ENCODE measurements around the gene ABCF1. TPM values are rescaled to one million over a fixed set of nuclear protein-coding genes. Genes with fewer than 3 reads are reported as not detected.
A peak's percentile ranks its signal among the peaks of the same experiment; 100 is the strongest.

The ABCF1 gene
- total and polyA plus RNA-seq, 9 of the 15 experiments (the other 6 are each of a cell fraction or from before 2014, with no cell fraction given) = 41.6 to 193 (median 102) TPM

DNA sequence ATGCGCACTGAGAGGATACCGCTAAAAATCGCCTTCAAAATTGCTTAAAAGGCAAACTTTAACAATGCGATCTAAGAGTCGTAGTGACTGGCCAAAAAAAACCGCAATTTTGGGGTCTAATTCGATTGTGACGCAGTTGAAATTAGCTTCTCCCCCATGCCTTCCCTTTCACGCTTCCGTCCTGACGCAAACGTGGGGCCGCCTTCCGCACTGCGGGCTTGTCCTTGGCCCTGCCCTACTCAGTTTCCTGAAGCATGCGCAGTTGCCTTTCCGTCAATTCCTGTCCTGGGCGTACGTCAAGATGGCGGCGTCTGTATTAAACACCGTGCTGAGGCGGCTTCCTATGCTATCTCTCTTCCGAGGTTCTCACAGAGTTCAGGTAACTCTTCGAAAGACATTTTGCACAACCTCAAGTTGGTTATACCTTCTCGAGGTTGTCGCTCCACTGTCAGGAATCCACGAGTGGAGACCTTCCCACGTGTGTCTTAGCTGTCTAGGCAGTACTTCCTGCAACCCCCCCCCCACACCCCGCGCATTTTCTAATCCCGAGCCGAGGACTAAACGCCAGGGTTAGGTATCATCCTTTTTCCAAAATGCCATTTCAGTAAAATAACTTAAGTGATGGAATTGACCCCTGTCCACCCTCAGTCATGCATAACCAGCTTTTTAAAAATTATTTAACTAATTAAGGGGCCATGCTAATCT lies 46.5 kb downstream of the ABCF1 start, which contains the start of gene MRPS18B (continued):
- peak; percentile 94 to 97; a peak in 3 of 4 replicates for TF ChIP-seq SIN3A (IDR thresholded peaks at IDR 0.05; ENCODE audit: borderline replicate concordance in 2 of 2, control insufficient read depth in 1 of 2, low read depth in 2 of 2, low read length in 2 of 2)
- TF ChIP-seq, protein P1, sequence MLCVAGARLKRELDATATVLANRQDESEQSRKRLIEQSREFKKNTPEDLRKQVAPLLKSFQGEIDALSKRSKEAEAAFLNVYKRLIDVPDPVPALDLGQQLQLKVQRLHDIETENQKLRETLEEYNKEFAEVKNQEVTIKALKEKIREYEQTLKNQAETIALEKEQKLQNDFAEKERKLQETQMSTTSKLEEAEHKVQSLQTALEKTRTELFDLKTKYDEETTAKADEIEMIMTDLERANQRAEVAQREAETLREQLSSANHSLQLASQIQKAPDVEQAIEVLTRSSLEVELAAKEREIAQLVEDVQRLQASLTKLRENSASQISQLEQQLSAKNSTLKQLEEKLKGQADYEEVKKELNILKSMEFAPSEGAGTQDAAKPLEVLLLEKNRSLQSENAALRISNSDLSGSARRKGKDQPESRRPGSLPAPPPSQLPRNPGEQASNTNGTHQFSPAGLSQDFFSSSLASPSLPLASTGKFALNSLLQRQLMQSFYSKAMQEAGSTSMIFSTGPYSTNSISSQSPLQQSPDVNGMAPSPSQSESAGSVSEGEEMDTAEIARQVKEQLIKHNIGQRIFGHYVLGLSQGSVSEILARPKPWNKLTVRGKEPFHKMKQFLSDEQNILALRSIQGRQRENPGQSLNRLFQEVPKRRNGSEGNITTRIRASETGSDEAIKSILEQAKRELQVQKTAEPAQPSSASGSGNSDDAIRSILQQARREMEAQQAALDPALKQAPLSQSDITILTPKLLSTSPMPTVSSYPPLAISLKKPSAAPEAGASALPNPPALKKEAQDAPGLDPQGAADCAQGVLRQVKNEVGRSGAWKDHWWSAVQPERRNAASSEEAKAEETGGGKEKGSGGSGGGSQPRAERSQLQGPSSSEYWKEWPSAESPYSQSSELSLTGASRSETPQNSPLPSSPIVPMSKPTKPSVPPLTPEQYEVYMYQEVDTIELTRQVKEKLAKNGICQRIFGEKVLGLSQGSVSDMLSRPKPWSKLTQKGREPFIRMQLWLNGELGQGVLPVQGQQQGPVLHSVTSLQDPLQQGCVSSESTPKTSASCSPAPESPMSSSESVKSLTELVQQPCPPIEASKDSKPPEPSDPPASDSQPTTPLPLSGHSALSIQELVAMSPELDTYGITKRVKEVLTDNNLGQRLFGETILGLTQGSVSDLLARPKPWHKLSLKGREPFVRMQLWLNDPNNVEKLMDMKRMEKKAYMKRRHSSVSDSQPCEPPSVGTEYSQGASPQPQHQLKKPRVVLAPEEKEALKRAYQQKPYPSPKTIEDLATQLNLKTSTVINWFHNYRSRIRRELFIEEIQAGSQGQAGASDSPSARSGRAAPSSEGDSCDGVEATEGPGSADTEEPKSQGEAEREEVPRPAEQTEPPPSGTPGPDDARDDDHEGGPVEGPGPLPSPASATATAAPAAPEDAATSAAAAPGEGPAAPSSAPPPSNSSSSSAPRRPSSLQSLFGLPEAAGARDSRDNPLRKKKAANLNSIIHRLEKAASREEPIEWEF (CRISPR knock-in tag; IDR thresholded peaks at IDR 0.05) = no peak
- no peak for TF ChIP-seq DDX20 (tag; IDR thresholded peaks at IDR 0.05; ENCODE audit: low read depth)
- no peak for TF ChIP-seq SP2 (IDR thresholded peaks at IDR 0.05; ENCODE audit: extremely low read depth, low read depth, low read length, poor library complexity, severe bottlenecking)
- peak; percentile 71; the same call in 1 of the 2 replicates for TF ChIP-seq ZNF589 (CRISPR knock-in tag; IDR thresholded peaks at IDR 0.05; ENCODE audit: low read depth)
- no peak for TF ChIP-seq NR4A1 (CRISPR knock-in tag; IDR thresholded peaks at IDR 0.05)
- peak; percentile 37 for TF ChIP-seq NR4A1 (tag; IDR thresholded peaks at IDR 0.05)
- TF ChIP-seq TOE1 (IDR thresholded peaks at IDR 0.05; ENCODE audit: borderline replicate concordance) = no peak
- peak; percentile 91 for TF ChIP-seq TOE1 (CRISPR knock-in tag; IDR thresholded peaks at IDR 0.05; ENCODE audit: borderline replicate concordance, low read depth)
- TF ChIP-seq POLR2A (conservative IDR thresholded peaks at IDR 0.05) = no peak; the same call in none of the 2 replicates
- TF ChIP-seq, protein P2, sequence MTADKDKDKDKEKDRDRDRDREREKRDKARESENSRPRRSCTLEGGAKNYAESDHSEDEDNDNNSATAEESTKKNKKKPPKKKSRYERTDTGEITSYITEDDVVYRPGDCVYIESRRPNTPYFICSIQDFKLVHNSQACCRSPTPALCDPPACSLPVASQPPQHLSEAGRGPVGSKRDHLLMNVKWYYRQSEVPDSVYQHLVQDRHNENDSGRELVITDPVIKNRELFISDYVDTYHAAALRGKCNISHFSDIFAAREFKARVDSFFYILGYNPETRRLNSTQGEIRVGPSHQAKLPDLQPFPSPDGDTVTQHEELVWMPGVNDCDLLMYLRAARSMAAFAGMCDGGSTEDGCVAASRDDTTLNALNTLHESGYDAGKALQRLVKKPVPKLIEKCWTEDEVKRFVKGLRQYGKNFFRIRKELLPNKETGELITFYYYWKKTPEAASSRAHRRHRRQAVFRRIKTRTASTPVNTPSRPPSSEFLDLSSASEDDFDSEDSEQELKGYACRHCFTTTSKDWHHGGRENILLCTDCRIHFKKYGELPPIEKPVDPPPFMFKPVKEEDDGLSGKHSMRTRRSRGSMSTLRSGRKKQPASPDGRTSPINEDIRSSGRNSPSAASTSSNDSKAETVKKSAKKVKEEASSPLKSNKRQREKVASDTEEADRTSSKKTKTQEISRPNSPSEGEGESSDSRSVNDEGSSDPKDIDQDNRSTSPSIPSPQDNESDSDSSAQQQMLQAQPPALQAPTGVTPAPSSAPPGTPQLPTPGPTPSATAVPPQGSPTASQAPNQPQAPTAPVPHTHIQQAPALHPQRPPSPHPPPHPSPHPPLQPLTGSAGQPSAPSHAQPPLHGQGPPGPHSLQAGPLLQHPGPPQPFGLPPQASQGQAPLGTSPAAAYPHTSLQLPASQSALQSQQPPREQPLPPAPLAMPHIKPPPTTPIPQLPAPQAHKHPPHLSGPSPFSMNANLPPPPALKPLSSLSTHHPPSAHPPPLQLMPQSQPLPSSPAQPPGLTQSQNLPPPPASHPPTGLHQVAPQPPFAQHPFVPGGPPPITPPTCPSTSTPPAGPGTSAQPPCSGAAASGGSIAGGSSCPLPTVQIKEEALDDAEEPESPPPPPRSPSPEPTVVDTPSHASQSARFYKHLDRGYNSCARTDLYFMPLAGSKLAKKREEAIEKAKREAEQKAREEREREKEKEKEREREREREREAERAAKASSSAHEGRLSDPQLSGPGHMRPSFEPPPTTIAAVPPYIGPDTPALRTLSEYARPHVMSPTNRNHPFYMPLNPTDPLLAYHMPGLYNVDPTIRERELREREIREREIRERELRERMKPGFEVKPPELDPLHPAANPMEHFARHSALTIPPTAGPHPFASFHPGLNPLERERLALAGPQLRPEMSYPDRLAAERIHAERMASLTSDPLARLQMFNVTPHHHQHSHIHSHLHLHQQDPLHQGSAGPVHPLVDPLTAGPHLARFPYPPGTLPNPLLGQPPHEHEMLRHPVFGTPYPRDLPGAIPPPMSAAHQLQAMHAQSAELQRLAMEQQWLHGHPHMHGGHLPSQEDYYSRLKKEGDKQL (CRISPR knock-in tag; IDR thresholded peaks at IDR 0.05; ENCODE audit: borderline replicate concordance) = no peak
- no peak for TF ChIP-seq NFATC3 (IDR thresholded peaks at IDR 0.05)
- TF ChIP-seq, protein P3, sequence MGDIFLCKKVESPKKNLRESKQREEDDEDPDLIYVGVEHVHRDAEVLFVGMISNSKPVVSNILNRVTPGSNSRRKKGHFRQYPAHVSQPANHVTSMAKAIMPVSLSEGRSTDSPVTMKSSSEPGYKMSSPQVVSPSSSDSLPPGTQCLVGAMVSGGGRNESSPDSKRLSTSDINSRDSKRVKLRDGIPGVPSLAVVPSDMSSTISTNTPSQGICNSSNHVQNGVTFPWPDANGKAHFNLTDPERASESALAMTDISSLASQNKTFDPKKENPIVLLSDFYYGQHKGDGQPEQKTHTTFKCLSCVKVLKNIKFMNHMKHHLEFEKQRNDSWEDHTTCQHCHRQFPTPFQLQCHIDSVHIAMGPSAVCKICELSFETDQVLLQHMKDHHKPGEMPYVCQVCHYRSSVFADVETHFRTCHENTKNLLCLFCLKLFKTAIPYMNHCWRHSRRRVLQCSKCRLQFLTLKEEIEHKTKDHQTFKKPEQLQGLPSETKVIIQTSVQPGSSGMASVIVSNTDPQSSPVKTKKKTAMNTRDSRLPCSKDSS (IDR thresholded peaks at IDR 0.05; ENCODE audit: low read depth, partially characterized antibody) = no peak
- peak; percentile 96 for TF ChIP-seq ESRRA (IDR thresholded peaks at IDR 0.05; ENCODE audit: borderline replicate concordance, low read depth)

Data from K562 (cell line).